SK-N-SH treated with all-trans-retinoic acid at 6 μM for 48 hours (cell line): ENCODE measurements around the gene MED9.

Source experiments
- ARNTL ChIP-seq: fragments of 450-650 bp; formaldehyde crosslinking; IDR thresholded peaks from 2 replicates; pipeline ENCODE4 v1.5.0; 2020; ENCODE audit warnings: low read depth, mild to moderate bottlenecking, moderate library complexity, borderline replicate concordance
- CSDC2 ChIP-seq: fragments of 250-450 bp; sonication (Bioruptor Pico); IDR thresholded peaks from 2 replicates; pipeline ENCODE4 v1.5.0; 2020; ENCODE audit warnings: mild to moderate bottlenecking, moderate library complexity
- ISL1 ChIP-seq: fragments of 250-450 bp; sonication (Bioruptor Pico); IDR thresholded peaks from 2 replicates; pipeline ENCODE4 v2.1.2; 2022; ENCODE audit warnings: mild to moderate bottlenecking, moderate library complexity
- OSR1 ChIP-seq: fragments of 250-450 bp; sonication (Bioruptor Pico); IDR thresholded peaks from 2 replicates; pipeline ENCODE4 v1.8.0; 2022; ENCODE audit warnings: moderate library complexity, mild to moderate bottlenecking, inconsistent platforms
- RARB ChIP-seq: fragments of 250-450 bp; sonication (Bioruptor Pico); IDR thresholded peaks from 2 replicates; pipeline ENCODE4 v1.8.0; 2021; ENCODE audit warnings: mild to moderate bottlenecking, moderate library complexity
- SNAI2 ChIP-seq: fragments of 250-450 bp; sonication (Bioruptor Pico); IDR thresholded peaks from 2 replicates; pipeline ENCODE4 v1.5.0; 2020; ENCODE audit warnings: mild to moderate bottlenecking, moderate library complexity
- ZNF565 ChIP-seq: fragments of 450-650 bp; formaldehyde crosslinking; conservative IDR thresholded peaks from 2 replicates; pipeline ENCODE4 v1.5.0; 2020; ENCODE audit warnings: low read depth, mild to moderate bottlenecking, moderate library complexity
- TF ChIP-seq, protein P1 (sequence below): fragments of 250-450 bp; sonication (Bioruptor Pico); IDR thresholded peaks from 2 replicates; pipeline ENCODE4 v1.5.1; 2020; ENCODE audit warnings: low read depth, mild to moderate bottlenecking, moderate library complexity
- TF ChIP-seq, protein P2 (sequence below): fragments of 250-450 bp; sonication (Bioruptor Pico); IDR thresholded peaks from 2 replicates; pipeline ENCODE4 v1.8.0; 2021; ENCODE audit warnings: low read depth, mild to moderate bottlenecking, moderate library complexity, borderline replicate concordance

DNA sequence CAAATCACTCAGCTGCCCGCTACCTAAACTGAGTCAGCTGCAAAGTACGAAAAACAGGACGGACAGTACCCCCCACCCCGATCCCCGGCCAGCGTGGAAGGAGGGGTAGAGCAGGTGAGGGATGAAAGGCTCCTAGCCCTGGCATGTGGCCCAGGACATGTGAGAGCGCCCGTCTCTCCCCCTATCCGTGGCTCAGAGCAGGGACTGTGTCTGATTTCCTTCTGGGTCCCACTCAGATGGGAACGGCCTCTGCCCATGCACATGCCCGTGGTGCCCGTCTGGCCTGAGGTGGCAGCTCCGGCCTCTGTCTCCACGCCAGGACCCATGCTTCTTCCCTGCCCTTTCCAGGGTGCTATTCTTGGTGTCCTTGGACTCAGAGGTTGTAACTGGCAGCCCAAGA is 49.6 kb downstream of the MED9 start:
- TF ChIP-seq CSDC2 (CRISPR knock-in tag) (no peak), RARB (CRISPR knock-in tag) (no peak), ZNF565 (CRISPR knock-in tag) (no peak), ARNTL (no peak), OSR1 (CRISPR knock-in tag) (no peak), SNAI2 (CRISPR knock-in tag) (no peak), ISL1 (no peak)
- TF ChIP-seq, protein P1, sequence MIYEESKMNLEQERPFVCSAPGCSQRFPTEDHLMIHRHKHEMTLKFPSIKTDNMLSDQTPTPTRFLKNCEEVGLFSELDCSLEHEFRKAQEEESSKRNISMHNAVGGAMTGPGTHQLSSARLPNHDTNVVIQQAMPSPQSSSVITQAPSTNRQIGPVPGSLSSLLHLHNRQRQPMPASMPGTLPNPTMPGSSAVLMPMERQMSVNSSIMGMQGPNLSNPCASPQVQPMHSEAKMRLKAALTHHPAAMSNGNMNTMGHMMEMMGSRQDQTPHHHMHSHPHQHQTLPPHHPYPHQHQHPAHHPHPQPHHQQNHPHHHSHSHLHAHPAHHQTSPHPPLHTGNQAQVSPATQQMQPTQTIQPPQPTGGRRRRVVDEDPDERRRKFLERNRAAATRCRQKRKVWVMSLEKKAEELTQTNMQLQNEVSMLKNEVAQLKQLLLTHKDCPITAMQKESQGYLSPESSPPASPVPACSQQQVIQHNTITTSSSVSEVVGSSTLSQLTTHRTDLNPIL (CRISPR knock-in tag), result no peak
- TF ChIP-seq, protein P2, sequence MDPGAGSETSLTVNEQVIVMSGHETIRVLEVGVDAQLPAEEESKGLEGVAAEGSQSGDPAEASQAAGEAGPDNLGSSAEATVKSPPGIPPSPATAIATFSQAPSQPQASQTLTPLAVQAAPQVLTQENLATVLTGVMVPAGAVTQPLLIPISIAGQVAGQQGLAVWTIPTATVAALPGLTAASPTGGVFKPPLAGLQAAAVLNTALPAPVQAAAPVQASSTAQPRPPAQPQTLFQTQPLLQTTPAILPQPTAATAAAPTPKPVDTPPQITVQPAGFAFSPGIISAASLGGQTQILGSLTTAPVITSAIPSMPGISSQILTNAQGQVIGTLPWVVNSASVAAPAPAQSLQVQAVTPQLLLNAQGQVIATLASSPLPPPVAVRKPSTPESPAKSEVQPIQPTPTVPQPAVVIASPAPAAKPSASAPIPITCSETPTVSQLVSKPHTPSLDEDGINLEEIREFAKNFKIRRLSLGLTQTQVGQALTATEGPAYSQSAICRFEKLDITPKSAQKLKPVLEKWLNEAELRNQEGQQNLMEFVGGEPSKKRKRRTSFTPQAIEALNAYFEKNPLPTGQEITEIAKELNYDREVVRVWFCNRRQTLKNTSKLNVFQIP (CRISPR knock-in tag), result no peak
